ENCODE data around the gene MACROD2.
A peak's percentile ranks its signal among the peaks of the same experiment; 100 is the strongest.
"Not testable (repeated sequence)": the region's sequence is repeated elsewhere in the genome, so short reads cannot be mapped to it uniquely, and the experiment has no call there.

MACROD2 gene

DNA sequence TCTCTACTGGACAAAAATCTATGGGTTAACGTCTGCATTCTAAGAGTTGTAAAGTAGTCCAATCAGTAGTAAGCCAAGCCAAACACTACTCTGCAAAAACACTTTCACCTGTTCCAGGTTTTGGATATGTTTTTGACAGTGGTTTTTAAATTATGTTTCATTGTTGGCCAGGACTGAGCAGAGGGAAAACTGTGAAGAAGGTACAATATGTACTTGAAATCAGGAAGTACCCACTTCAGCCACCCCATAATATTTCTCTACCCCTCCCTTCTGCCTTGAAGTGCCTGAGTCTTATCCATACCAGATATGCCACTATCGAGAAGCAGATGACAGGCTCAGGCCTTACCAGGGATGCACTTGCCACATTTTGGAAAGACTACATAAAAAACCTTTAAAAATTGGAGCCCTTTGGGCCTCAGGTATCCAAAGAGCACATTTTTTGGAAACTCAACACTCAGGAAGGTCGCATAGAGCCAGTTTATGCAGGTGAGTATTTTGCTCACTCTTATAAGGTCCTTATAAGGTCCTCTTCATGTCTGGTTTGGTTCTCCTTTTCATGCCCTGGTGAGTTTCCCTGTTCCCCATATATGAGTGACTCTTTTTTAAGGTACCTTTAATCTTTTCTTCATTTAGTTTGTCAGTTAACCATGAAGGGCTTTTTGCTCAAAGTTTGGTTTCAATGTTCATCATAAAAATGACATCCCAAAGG, 1201.4 kb downstream of the MACROD2 start:
- no peak for DNase-seq
- intact Hi-C loops (cut with DNase I): no loop called here

DNA sequence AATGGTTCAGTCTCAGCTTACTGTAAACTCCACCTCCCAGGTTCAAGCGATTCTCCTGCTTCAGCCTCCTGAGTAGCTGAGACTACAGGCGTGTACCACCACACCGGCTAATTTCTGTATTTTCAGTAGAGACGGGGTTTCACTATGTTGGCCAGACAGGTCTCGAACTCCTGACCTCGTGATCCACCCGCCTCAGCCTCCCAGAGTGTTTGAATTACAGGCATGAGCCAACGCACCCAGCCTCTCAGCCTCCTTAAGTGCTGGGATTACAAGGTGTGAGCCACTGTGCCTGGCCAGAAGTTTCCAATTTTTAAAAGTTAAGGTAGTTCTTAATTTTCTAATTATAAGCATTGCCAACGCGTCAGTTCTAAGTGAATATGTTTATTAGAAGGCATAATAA, 1202.7 kb downstream of the MACROD2 start:
- intact Hi-C loops (cut with DNase I); DNase-seq: not testable (repeated sequence)

DNA sequence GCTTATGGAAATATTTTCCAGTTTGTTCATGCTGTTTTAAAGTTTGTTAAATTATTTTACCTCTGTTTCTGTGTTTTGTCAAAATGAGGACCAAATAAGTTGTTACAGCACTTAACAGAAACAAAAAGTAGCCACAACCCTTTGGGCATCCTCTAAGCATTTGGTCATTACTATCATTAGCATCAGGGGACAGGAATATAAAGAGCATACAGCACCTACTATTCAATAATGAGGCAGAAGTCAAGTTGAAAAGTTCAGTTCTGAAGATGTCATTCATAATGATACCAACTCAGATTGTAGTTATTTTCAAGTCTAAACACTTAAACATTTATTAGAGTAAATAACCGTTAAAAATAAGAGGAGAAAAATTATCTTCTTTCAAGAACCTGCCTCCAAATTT, 1204.4 kb downstream of the MACROD2 start:
- intact Hi-C loops (cut with DNase I): no loop called here
- DNase-seq: no peak

DNA sequence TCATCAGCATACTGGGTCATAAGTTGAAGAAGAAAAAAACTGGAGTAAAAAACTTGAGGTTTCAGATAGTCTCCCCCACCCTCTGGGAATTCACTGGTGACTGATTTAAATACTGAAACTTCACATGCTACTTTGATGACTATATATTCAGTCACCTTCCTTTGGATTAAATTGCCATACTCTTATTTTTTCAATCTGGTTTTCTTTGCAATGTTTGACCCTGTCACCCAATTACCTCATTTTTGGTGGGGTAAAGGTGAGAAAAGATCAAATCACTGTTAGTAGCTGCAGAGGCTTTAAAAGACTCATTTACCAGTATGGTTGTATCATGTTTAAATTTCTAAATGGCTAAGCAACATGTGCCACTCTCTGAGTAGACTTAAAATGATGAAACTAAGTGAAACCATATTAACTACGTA, 1204.8 kb downstream of the MACROD2 start:
- intact Hi-C loops (cut with DNase I): no loop called here
- DNase-seq: no peak

DNA sequence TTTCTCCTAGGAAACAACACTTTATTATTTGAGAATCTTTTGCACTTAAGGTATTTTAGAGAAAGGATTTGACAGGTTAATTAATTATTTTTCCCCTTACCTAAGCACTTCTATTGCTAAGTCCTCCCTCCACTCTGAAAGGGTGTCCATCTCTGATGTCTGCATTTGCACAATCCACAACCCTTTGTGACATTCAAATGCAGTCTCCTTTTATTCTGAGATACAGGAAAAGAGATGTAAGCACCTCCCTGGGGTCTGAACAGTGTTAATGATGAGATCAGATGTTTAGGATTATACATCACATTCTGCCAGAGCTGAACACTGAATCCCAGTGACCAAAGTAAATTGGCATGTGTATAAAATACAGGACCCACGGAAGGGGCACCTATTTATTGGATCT, 1206.3 kb downstream of the MACROD2 start:
- intact Hi-C loops (cut with DNase I): no loop called here
- DNase-seq: no peak

DNA sequence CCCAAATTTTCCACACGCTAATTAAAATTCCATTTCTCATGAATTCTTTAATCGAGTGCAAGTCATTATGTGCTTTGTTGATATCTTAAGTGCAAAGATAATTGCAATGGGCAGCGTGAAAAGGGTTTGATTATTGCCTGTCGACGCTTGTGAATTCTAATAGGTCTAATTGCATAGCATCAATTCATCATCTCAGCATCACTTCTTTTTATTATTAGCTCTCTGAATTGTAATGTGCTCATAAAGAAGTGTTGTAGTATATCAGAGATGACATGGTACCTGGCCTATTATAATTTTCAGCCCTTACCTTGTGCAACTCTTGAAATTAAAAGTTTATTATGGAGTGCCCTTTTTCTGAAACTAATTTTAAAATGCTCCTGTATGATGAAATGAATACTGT, 1208.9 kb downstream of the MACROD2 start:
- no peak for DNase-seq

DNA sequence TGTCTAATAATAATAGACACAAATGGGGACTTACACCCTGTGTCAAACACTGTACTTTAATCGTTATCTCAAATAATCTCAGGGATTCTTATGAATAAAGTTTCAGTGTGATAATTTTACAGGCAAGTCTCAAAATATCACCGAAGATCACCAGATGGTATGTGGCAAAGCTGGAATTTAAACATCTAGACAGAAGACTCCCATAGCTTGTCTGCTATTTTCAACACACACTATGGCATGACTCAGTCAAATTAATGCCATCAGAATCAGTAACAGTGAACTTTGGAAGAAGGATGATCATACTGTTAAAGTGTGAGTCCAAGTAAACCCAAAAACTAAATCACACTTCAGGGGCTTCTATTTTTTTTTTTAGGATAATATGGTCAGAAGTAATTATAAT, 1209.7 kb downstream of the MACROD2 start:
- intact Hi-C loops (cut with DNase I): no loop called here
- DNase-seq: no peak

More for the DNA sequence above, 1208.9 kb downstream of the MACROD2 start:
- intact Hi-C loops (cut with DNase I): no loop called here

DNA sequence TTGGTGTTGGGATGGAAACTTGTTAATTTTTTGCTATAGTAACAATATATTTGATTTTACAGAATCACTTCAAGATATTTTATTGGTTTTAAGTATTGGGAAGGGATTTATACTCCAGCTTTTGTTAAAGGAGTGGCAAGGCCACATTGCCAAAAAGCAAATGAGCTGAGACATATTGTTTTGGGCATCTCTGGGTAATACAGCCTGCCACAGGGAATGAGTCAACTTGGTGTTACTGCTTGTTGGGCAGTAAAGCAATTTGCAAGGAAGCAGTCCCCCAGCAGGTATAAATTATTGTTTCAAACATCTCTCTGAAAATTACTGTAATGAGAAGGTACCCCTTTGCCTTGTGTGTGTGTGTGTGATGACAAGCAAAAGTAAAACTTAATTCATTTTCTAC, 1210.4 kb downstream of the MACROD2 start:
- intact Hi-C loops (cut with DNase I): no loop called here
- no peak for DNase-seq

DNA sequence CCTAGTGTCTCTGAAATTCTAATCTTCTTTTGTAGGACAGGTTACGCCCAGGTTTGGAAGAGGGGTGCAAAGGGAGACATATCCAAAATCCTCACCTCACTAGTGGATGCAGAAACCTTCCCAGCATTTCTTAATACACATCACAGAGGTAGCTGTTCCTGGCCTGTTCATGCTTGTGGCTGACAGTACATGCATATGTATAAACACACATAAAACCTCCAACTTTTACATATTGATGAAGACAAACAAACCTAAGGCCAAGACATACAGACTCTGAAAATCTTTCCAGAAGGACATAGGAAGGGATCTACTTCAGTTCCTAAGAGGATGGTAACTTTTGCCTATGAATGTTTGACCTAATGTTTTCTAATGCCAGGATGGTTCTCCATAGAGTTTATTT, 1214.2 kb downstream of the MACROD2 start:
- no peak for DNase-seq
- intact Hi-C loops (cut with DNase I): no loop called here

DNA sequence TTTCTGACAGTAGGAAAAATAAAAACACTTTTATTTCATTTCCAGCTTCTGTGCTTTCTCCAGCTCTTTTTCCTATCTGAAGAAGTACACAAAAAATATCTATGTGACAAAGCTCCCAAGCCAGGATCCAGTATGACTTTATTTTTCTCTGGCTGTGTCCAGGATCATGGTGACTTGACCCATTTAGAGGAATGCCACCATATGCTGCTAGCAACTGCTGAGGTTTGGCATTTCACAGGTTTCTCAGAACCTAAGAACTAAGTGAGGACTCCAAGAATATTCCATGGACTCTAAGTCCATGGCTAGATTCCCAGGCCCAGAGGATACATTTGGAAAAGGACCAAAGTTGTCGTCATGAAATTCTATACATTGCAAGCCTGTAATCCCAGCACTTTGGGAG, 1218.7 kb downstream of the MACROD2 start:
- intact Hi-C loops (cut with DNase I): no loop called here

DNA sequence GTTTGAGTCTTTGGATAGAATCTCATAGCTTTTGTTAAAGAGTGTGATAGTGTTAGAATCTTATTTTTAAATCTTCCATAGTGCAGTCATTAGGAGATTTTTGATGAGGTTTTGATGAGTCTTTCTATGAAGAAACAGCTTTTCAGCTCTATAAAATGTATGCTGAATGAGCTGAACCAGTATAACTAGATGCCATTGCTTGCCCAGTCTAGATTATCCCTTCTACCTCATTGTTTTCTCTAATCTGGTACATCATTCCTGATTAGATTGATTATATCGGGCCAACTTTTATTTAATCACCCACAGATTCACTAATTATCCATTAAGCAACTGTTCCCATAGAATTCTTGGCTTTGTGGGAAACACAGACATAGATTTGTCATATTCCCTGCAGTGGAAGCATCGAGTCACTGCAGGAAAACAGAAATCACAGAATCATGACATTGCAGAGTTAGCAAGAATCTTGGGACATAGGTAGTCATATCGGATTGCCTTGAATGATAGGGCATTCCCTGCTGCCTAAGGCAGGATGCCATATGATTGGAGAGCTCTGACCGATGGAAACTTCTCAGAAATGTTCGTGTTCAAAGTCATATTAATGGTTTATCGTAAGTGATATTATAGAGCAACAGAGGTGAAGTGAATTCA, 1224.8 kb downstream of the MACROD2 start:
- no peak for DNase-seq
- intact Hi-C loops (cut with DNase I): no loop called here

More for the DNA sequence above, 1218.7 kb downstream of the MACROD2 start:
- DNase-seq: no peak

DNA sequence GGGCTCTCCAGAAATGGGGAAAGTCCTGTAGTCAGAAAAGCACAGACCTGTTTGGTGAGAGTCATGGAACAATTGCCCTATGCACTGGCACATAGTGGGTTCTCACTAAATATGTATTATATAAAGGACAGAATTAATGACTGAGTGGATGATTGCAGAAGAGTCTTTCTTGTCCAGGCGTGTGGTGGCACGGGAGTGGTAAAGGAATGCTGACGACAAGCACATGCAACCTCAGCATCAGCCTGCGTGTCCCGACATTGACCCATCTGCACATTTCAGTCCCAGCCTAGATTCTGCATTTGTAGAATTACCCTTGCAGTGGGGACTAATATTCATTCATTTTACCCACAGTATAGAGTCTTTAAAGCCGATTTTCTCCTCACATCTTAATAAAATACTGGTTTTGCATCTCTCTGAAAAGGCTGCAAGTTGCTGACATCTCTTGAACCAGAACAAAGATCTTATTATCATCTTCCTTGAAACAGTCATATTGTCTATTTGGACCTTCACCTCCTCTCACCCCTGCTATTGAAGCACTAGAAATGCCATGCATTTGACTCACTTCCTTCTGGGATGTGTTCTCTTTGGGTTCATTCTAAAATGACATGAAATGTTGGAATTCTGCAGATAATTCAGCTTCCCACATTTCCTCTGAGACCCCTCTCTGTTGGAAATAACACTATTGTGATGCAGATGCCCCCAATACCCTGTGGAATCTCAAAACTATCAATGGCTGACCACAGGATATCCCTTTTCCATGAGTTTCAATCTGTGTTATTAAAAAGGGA, 1225.7 kb downstream of the MACROD2 start:
- intact Hi-C loops (cut with DNase I): no loop called here
- DNase-seq: no peak

DNA sequence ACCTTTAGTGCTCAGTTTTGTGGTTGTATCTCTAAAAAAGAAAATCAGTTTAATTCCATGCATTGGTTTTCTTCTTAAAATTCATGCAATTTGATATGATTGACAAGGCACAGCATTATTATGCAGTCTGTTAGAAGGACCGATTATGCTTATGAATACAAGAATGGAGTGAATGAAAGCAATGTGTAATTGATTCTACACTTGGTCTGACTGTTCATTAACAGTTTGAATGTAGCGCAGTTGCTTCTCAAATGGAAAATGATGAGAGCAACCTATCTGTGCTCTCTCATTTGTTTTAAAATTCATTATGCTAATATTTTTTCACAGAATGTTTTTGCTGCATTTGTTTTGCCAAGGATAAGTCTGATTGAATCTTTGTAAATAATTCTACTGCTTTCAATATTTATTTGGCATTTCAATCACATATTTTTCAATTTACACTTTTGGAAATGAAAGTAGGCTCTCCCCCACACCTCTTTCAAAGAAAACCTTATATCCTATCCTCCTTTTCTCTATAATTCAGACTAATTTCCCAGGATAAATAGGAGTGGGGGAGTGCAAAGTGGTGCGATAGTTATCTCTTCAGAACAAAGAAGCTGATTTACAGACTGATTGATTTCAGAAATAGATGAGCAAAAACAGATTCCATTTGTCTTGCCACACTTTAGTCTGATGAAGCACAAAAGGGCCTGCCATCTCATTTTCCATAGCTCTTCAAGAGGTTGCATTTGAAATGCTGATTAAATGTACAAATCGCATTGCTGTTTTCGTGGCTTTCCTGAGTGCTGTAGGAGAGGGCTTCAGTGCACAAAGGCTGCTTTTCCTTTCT, 1227.4 kb downstream of the MACROD2 start:
- no peak for DNase-seq
- intact Hi-C loops (cut with DNase I): no loop called here

DNA sequence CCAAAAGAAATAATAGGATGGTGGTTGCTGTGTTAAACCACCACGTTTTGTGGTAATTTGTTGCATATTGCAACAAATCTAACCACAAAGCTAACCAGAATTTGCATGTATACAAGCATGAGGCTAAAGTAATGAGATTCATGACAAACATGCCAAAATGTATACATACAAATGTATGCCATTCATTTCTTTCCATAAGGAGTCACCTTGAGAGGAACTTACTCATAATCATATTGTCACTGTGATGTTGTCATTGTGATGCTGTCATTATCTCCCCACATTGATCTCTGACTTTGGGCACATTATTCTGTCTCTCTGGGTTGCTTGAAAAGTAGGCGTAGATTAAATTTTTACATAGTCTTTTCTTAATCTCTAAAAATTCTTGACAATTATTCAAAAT, 1228.9 kb downstream of the MACROD2 start:
- intact Hi-C loops (cut with DNase I): no loop called here
- DNase-seq: no peak

DNA sequence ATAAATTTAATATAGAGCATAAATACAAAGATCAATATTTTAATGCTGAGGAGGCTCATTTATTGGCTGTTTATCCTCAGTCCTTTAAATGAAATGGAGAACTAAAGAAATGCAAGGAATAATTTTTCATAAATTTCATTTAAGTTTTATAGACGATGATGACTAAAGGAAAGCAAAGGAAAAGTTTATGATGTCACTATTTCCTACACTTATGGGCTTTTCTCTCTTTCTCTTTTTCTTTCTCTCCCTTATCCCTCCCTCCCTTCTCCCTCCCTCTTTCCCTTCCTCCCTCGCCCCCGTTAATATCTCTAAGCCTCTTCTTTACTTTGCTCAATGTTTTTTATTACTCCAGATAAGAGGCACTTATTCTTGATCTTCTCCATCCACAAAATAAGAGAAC, 1231.8 kb downstream of the MACROD2 start:
- no peak for DNase-seq
- intact Hi-C loops (cut with DNase I): no loop called here

DNA sequence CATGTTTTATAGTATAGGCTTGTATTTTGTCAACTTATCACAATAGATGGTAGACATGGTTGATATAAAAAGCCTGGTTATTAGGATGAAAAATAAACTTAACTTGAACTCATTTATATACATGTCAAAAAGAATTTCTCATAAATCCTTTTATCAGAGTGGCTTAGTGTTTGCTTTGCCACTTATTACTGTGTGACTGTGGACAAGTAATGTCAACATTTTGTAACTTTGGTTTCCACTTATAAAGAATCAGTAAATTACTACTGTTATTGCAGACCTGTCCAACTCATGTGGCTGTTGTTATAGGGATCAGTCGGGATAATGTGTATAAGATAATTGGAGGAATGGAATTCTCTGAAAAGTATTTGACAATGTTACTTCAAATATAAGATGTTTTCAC, 1236.9 kb downstream of the MACROD2 start:
- no peak for DNase-seq
- intact Hi-C loops (cut with DNase I): no loop called here

DNA sequence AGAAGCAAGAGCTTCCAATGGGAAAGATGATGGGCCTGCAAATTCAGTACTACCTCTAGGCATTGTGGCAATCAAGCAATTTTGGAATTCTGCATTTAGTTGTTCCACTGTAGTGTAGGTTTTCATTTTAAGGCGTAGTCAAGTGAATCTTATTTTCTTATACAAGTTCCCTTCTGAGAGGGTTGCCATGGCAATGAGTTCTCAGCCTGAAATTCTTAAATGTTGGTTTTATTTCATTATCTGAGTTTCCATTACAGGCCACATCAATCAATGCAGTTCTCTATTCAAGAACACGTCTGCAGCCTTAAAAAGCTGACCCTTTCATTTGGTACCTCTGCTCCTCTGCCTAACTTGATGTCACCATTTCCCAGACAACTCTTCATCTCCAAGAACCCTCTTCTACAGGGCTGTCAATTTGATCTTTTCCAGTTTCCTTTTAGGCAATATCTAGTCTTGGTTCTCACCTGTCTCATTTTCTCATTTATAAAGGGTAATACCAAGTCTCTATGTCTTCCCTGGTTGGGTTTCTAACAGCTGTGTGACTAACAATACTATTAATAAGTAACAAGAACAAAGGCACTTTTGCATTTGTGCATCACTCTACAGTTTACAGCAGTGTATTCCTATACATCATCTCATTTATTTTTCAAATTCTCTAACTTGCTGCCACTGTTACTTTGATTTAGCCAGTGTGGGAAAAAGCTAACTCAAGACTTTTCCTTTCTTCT, 1240.3 kb downstream of the MACROD2 start:
- intact Hi-C loops (cut with DNase I): no loop called here
- DNase-seq: peak in 4 of 42 donors; percentile 12 to 48 (median 30)

DNA sequence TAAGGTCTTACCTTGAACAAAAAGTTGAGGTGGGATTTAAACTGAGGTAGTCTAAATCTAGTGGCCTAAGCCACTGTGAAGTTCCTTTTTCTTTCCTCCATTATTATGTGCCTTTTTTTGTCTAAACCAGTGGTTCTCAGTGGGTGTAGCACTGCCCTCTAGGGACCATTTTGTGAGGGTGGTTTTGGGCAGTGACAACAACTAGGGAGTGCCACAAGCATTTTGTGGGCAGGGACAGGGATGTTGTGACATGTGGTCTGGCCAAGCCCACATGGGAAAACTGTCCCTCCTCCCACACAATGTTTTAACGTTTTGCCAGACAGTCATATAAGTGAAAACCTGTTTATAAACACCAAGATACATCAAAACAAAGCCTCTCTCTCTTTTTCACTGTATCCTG, 1241.5 kb downstream of the MACROD2 start:
- intact Hi-C loops (cut with DNase I): no loop called here
- no peak for DNase-seq

All from head of caudate nucleus (tissue), 42 donors.